WTC11 (cell line): ENCODE measurements around the gene PLPPR1. TPM values are rescaled to one million over a fixed set of nuclear protein-coding genes. Genes with fewer than 3 reads are reported as not detected.

ENCODE experiments used
- ATAC-seq: fragments of 200-7000 bp; cut with Tn5 transposase; 2 replicates; pipeline ENCODE4 v1.10.0; 2021; ENCODE audit warnings: mild to moderate bottlenecking, moderate library complexity
- CTCF ChIA-PET: fragments of 300-600 bp; sonication (Branson Sonifier 250); formaldehyde crosslinking; loops from one replicate; lab custom pipeline; 2021; ENCODE audit warnings: antibody characterized with exemption; lab: Charles Lee
- POLR2A ChIA-PET: fragments of 350-600 bp; sonication (Branson Sonifier 250); formaldehyde crosslinking; loops from one replicate; lab custom pipeline; 2021; ENCODE audit warnings: antibody characterized with exemption; lab: Charles Lee
- DNase-seq: peaks from one replicate; pipeline ENCODE4 v3.0.0; 2021; ENCODE audit warnings: low spot score
- H3K27ac Mint-ChIP-seq: 2 replicates; pipeline ENCODE4 v1.8.0; 2021; ENCODE audit warnings: mixed read lengths
- H3K27me3 Mint-ChIP-seq: 2 replicates; pipeline ENCODE4 v1.8.0; 2021; ENCODE audit warnings: low read depth, mild to moderate bottlenecking, moderate library complexity, mixed read lengths
- H3K36me3 Mint-ChIP-seq: 2 replicates; pipeline ENCODE4 v1.8.0; 2021; ENCODE audit warnings: mixed read lengths
- H3K4me1 Mint-ChIP-seq: 2 replicates; pipeline ENCODE4 v1.8.0; 2022; ENCODE audit warnings: mixed read lengths
- H3K4me3 Mint-ChIP-seq: 2 replicates; pipeline ENCODE4 v1.8.0; 2021; ENCODE audit warnings: mild to moderate bottlenecking, moderate library complexity, mixed read lengths
- H3K9me3 Mint-ChIP-seq: 2 replicates; pipeline ENCODE4 v1.8.0; 2021; ENCODE audit warnings: mixed read lengths
- CDX4 ChIP-seq: fragments of 250-450 bp; sonication (Bioruptor Pico); IDR thresholded peaks from 2 replicates; pipeline ENCODE4 v1.9.0; 2021; ENCODE audit warnings: moderate library complexity, mild to moderate bottlenecking, inconsistent platforms, borderline replicate concordance
- CREB1 ChIP-seq: sonication (generic); formaldehyde crosslinking; IDR thresholded peaks from 2 replicates; pipeline ENCODE4 v1.8.0; 2023; ENCODE audit warnings: mild to moderate bottlenecking, missing genetic modification reagents
- ERG ChIP-seq: fragments of 250-450 bp; sonication (Bioruptor Pico); IDR thresholded peaks from 2 replicates; pipeline ENCODE4 v1.8.0; 2021; ENCODE audit warnings: mild to moderate bottlenecking
- FOXP1 ChIP-seq: sonication (generic); formaldehyde crosslinking; IDR thresholded peaks from 2 replicates; pipeline ENCODE4 v1.8.0; 2022; ENCODE audit warnings: missing genetic modification reagents, mild to moderate bottlenecking, moderate library complexity, borderline replicate concordance
- GABPB1 ChIP-seq: sonication (generic); formaldehyde crosslinking; IDR thresholded peaks from 2 replicates; pipeline ENCODE4 v1.8.1; 2023; ENCODE audit warnings: mild to moderate bottlenecking, missing genetic modification reagents
- IRF1 ChIP-seq: sonication (generic); formaldehyde crosslinking; IDR thresholded peaks from 2 replicates; pipeline ENCODE4 v1.8.0; 2023; ENCODE audit warnings: missing genetic modification reagents
- JUN ChIP-seq: sonication (generic); formaldehyde crosslinking; IDR thresholded peaks from 2 replicates; pipeline ENCODE4 v1.8.0; 2023; ENCODE audit warnings: mild to moderate bottlenecking, missing genetic modification reagents
- KAT7 ChIP-seq: sonication (generic); formaldehyde crosslinking; IDR thresholded peaks from 2 replicates; pipeline ENCODE4 v1.8.1; 2023; ENCODE audit warnings: missing genetic modification reagents, mild to moderate bottlenecking, borderline replicate concordance
- MYBL2 ChIP-seq: sonication (generic); formaldehyde crosslinking; IDR thresholded peaks from 2 replicates; pipeline ENCODE4 v1.8.1; 2023; ENCODE audit warnings: mild to moderate bottlenecking, moderate library complexity, missing genetic modification reagents
- NR1H2 ChIP-seq: sonication (generic); formaldehyde crosslinking; IDR thresholded peaks from 2 replicates; pipeline ENCODE4 v1.9.0; 2021; ENCODE audit warnings: mild to moderate bottlenecking, moderate library complexity, missing genetic modification reagents
- PRRX2 ChIP-seq: fragments of 250-450 bp; sonication (Bioruptor Pico); IDR thresholded peaks from 2 replicates; pipeline ENCODE4 v1.8.0; 2021; ENCODE audit warnings: mild to moderate bottlenecking
- RORB ChIP-seq: fragments of 250-450 bp; sonication (Bioruptor Pico); IDR thresholded peaks from 2 replicates; pipeline ENCODE4 v1.9.0; 2021; ENCODE audit warnings: mild to moderate bottlenecking
- SMAD3 ChIP-seq: sonication (generic); formaldehyde crosslinking; IDR thresholded peaks from 2 replicates; pipeline ENCODE4 v1.8.0; 2022; ENCODE audit warnings: missing genetic modification reagents, mild to moderate bottlenecking, borderline replicate concordance
- SOX15 ChIP-seq: fragments of 250-450 bp; sonication (Bioruptor Pico); IDR thresholded peaks from 2 replicates; pipeline ENCODE4 v1.9.0; 2021; ENCODE audit warnings: mild to moderate bottlenecking
- SP1 ChIP-seq: sonication (generic); formaldehyde crosslinking; conservative IDR thresholded peaks from 2 replicates; pipeline ENCODE4 v1.8.1; 2022; ENCODE audit warnings: missing genetic modification reagents
- STAT6 ChIP-seq: sonication (generic); formaldehyde crosslinking; conservative IDR thresholded peaks from 2 replicates; pipeline ENCODE4 v1.8.1; 2023; ENCODE audit warnings: mild to moderate bottlenecking, low read depth, missing genetic modification reagents, moderate library complexity
- TEAD4 ChIP-seq: sonication (generic); formaldehyde crosslinking; IDR thresholded peaks from 2 replicates; pipeline ENCODE4 v1.8.0; 2022; ENCODE audit warnings: mild to moderate bottlenecking, missing genetic modification reagents
- USF1 ChIP-seq: sonication (generic); formaldehyde crosslinking; IDR thresholded peaks from 2 replicates; pipeline ENCODE4 v1.8.0; 2022; ENCODE audit warnings: mild to moderate bottlenecking, missing genetic modification reagents
- ZNF138 ChIP-seq: sonication (generic); formaldehyde crosslinking; conservative IDR thresholded peaks from 2 replicates; pipeline ENCODE4 v1.8.1; 2022; ENCODE audit warnings: mild to moderate bottlenecking, moderate library complexity, missing genetic modification reagents
- ZNF396 ChIP-seq: fragments of 250-450 bp; sonication (Bioruptor Pico); IDR thresholded peaks from 2 replicates; pipeline ENCODE4 v1.8.0; 2021; ENCODE audit warnings: mild to moderate bottlenecking, moderate library complexity, borderline replicate concordance
- ZNF416 ChIP-seq: fragments of 250-450 bp; sonication (Bioruptor Pico); IDR thresholded peaks from 2 replicates; pipeline ENCODE4 v1.9.0; 2021; ENCODE audit warnings: mild to moderate bottlenecking, inconsistent platforms
- ZNF423 ChIP-seq: fragments of 250-450 bp; sonication (Bioruptor Pico); IDR thresholded peaks from 2 replicates; pipeline ENCODE4 v2.1.2; 2022; ENCODE audit warnings: mild to moderate bottlenecking, moderate library complexity
- ZNF512 ChIP-seq: sonication (generic); formaldehyde crosslinking; IDR thresholded peaks from 2 replicates; pipeline ENCODE4 v1.8.1; 2022; ENCODE audit warnings: missing genetic modification reagents, borderline replicate concordance
- ZNF532 ChIP-seq: fragments of 250-450 bp; sonication (Bioruptor Pico); IDR thresholded peaks from 2 replicates; pipeline ENCODE4 v1.9.0; 2021; ENCODE audit warnings: mild to moderate bottlenecking, borderline replicate concordance
- total RNA-seq: library from RNA; stranded (reverse); gene quantifications from 3 replicates; pipeline ENCODE4 v1.2.3, GENCODE V29; 2021

PLPPR1 gene
- total RNA-seq, 1 experiment from 2014 or later, result 1.5 TPM

- 0 out of 2 replicates have a peak, but pooled peaks cover 4% of the 10 kb centered on the region for H3K9me3 Mint-ChIP-seq
- ChIA-PET POLR2A (no interaction called here), CTCF (interaction anchor here (1.6 kb wide), 1 partner anchor 146 kb away, joined by 5 read pairs; no protein-coding TSS in a partner anchor)
- H3K27ac Mint-ChIP-seq, result no peak overlapping the region
- no peaks in the 10 kb centered on the region for H3K27me3 Mint-ChIP-seq
- peaks cover 21% of the 10 kb centered on the region for H3K4me1 Mint-ChIP-seq
- H3K4me3 Mint-ChIP-seq, result no peak overlapping the region
- TF ChIP-seq SOX15 (CRISPR knock-in tag) (no peak), PRRX2 (no peak), CREB1 (CRISPR knock-in tag) (no peak), TEAD4 (CRISPR knock-in tag) (no peak), USF1 (CRISPR knock-in tag) (no peak), CDX4 (CRISPR knock-in tag) (no peak)
- no peak for DNase-seq
- no peak for ATAC-seq
- no peaks in the 10 kb centered on the region for H3K36me3 Mint-ChIP-seq
Measured at GRCh38 chr9:101265261-101265660, 236.7 kb downstream of the PLPPR1 start.

GRCh38 chr9:101268426-101268825, 239.9 kb downstream of the PLPPR1 start:
- POLR2A ChIA-PET, result no interaction called here

More at GRCh38 chr9:101268426-101268825, 239.9 kb downstream of the PLPPR1 start:
- CTCF ChIA-PET, result no interaction called here
- TF ChIP-seq GABPB1 (CRISPR knock-in tag) (no peak), ERG (CRISPR knock-in tag) (no peak), IRF1 (CRISPR knock-in tag) (no peak), ZNF396 (no peak), JUN (CRISPR knock-in tag) (no peak), SP1 (CRISPR knock-in tag) (no peak), KAT7 (no peak), MYBL2 (CRISPR knock-in tag) (no peak), CREB1 (CRISPR knock-in tag) (no peak), SMAD3 (CRISPR knock-in tag) (no peak), ZNF532 (CRISPR knock-in tag) (no peak), ZNF512 (CRISPR knock-in tag) (no peak), ZNF416 (no peak), RORB (no peak), ZNF423 (CRISPR knock-in tag) (no peak), ZNF138 (CRISPR knock-in tag) (no peak), STAT6 (CRISPR knock-in tag) (no peak), FOXP1 (CRISPR knock-in tag) (no peak), TEAD4 (CRISPR knock-in tag) (no peak), NR1H2 (CRISPR knock-in tag) (no peak)
- ATAC-seq (no peak), DNase-seq (no peak)
- H3K27me3 Mint-ChIP-seq, result no peaks in the 10 kb centered on the region
- H3K4me1 Mint-ChIP-seq, result peaks cover 32% of the 10 kb centered on the region
- H3K27ac Mint-ChIP-seq, result no peak overlapping the region
- H3K36me3 Mint-ChIP-seq, result no peaks in the 10 kb centered on the region
- H3K9me3 Mint-ChIP-seq, result no peaks in the 10 kb centered on the region
- no peak overlapping the region for H3K4me3 Mint-ChIP-seq
